22Rv1 (cell line): ENCODE measurements around the gene COL12A1.

Source experiments
- H3K27ac ChIP-seq: fragments of 450-650 bp; 2 replicates; pipeline ENCODE4 v1.5.1; 2017
- ZFX ChIP-seq: fragments of 450-650 bp; IDR thresholded peaks from 2 replicates; pipeline ENCODE4 v1.6.1; 2017; ENCODE audit warnings: antibody characterized with exemption, borderline replicate concordance
- TF ChIP-seq, protein P1 (sequence below): fragments of 450-650 bp; IDR thresholded peaks from 2 replicates; pipeline ENCODE4 v1.5.1; 2017; ENCODE audit warnings: mild to moderate bottlenecking

The COL12A1 gene

DNA sequence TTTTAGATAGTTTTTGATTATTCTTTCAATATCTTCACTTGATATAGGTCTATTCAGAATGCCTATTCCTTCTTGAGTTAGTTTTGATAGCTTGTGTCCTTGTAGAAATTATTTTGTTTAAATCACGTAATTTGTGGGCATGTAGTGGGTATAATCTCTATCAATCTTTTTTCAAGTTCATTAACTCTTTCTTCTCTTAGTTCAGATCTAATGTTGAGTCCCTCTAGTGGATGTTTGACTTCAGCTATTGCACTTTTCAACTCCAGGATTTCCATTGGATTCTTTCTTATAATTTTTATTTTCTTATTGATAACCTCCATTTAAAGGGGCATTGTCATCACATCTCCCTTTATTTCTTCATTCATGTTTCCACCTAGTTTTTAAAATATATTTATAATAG lies 135.6 kb downstream of the COL12A1 start:
- TF ChIP-seq ZFX: no peak
- H3K27ac ChIP-seq: no peak overlapping the region

DNA sequence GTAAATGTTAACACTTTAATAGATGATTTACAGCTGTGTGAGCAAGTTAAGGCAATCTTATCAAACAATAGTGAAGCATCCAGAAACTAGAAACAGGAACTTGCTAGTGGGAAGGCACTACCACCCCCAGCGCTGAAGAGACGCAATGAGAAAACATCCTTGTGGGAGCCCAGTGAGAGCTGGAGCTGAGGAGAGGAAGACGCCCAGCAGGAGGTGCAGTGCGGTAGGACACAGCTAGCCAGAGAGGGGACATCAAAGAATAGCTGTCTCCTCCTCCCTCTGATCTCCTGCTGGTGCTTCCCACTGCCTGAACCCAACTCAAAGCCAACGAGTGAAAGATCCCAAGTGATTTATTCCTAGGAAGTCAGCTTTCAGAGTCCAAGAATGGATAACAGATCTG lies 140.3 kb downstream of the COL12A1 start:
- no peak overlapping the region for H3K27ac ChIP-seq
- no peak for TF ChIP-seq ZFX
- TF ChIP-seq, protein P1, sequence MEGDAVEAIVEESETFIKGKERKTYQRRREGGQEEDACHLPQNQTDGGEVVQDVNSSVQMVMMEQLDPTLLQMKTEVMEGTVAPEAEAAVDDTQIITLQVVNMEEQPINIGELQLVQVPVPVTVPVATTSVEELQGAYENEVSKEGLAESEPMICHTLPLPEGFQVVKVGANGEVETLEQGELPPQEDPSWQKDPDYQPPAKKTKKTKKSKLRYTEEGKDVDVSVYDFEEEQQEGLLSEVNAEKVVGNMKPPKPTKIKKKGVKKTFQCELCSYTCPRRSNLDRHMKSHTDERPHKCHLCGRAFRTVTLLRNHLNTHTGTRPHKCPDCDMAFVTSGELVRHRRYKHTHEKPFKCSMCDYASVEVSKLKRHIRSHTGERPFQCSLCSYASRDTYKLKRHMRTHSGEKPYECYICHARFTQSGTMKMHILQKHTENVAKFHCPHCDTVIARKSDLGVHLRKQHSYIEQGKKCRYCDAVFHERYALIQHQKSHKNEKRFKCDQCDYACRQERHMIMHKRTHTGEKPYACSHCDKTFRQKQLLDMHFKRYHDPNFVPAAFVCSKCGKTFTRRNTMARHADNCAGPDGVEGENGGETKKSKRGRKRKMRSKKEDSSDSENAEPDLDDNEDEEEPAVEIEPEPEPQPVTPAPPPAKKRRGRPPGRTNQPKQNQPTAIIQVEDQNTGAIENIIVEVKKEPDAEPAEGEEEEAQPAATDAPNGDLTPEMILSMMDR: no peak

DNA sequence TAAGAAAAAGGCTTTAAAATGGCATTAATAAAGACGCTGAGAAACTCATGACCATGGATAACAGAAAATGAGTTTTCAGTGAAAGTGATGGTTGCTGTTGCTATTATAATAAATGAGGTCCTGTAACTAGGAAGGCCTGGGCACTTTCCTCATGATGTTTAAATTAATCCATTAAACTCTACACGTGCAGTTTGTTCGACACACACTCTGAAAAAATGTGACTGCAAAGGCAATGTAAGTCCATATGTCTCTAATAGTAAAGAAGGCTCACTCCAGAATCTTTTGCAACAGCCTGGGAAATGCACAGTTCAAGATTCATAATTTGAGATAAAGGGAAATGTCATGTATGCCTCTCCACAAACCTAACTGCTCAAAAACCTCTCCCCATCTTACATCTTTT lies 153.4 kb downstream of the COL12A1 start:
- TF ChIP-seq, protein P1: no peak
- TF ChIP-seq ZFX: no peak
- no peak overlapping the region for H3K27ac ChIP-seq

DNA sequence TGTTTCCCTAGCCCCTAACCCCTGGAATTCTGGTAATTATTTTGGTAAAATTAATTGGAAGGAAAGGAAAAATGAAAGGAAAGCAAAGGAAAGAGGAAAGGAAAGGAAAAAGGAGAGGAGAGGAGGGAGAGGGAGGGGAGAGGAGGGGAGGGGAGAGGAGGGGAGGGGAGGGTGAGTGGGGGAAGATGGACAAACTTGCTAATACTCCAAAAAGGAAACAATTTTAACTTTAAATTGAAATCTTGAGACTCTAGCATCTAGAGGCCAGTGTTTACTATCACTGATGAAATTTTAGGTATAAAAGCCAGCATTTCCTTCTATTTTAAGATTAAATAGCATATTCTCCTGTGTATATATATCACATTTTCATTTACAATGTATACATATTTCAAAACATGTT lies 156.5 kb downstream of the COL12A1 start:
- no peak overlapping the region for H3K27ac ChIP-seq
- TF ChIP-seq, protein P1: no peak
- TF ChIP-seq ZFX: no peak

GRCh38 chr6:75044846-75045245 lies 161.0 kb downstream of the COL12A1 start:
- H3K27ac ChIP-seq: no peak overlapping the region
- TF ChIP-seq, protein P1: no peak

DNA sequence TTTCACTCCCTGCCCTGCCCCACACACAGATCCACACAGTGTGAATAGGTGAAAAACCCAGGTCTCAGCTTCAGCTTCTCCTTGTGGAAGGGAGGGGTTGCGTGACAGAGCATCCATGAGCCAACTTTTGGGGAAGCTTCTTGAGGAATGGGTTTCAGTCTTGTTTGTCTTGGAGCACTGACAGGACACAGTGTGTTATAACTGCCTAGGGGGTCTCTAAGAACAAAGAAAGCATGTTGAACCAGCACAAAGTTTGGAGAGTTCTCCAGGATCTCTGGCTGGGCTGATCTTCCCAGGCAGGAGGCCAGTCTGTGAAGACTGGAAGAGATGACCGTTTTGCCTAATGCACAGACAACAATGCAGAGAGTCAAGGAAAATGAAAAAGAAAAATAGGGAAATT lies 164.5 kb downstream of the COL12A1 start:
- TF ChIP-seq, protein P1: no peak

More for the DNA sequence above, 164.5 kb downstream of the COL12A1 start:
- no peak overlapping the region for H3K27ac ChIP-seq
